H1 (cell line): Measurements from ENCODE around the gene UBR3. TPM values are rescaled to one million over a fixed set of nuclear protein-coding genes. Genes with fewer than 3 reads are reported as not detected.

Experiments
- CTCF ChIA-PET: fragments of 300-600 bp; sonication (Branson Sonifier 250); formaldehyde crosslinking; loops from one replicate; lab custom pipeline; 2021; ENCODE audit not compliant: partially characterized antibody; lab: Charles Lee
- POLR2A ChIA-PET: fragments of 300-600 bp; sonication (Branson Sonifier 250); formaldehyde crosslinking; loops from one replicate; lab custom pipeline; 2021; ENCODE audit warnings: inconsistent platforms; ENCODE audit not compliant: partially characterized antibody; lab: Charles Lee
- DNase-seq, 2 experiments: peaks; one replicate each; pipeline versions ENCODE4 v3.0.0 to v3.0.0-alpha.2; 2010 to 2022; ENCODE audit warnings: low spot score in 2 of 2, low read depth in 1 of 2, mixed read lengths in 1 of 2
- FAIRE-seq: peaks from 2 replicates; lab custom pipeline; 2011; peaks lifted over from hg19 to GRCh38; lab: Jason Lieb, UNC
- H2AFZ ChIP-seq: 2 replicates; pipeline ENCODE4 v1.8.1; 2012; ENCODE audit warnings: low read length, inconsistent platforms
- H2AK5ac ChIP-seq: 2 replicates; pipeline ENCODE4 v1.6.1; 2013; ENCODE audit warnings: low read depth, low read length
- H2BK120ac ChIP-seq: replicated peaks from 2 replicates; pipeline ENCODE3; 2013; ENCODE audit warnings: low read depth, low read length, inconsistent platforms
- H2BK12ac ChIP-seq: 2 replicates; pipeline ENCODE4 v1.6.1; 2013; ENCODE audit warnings: low read depth, low read length
- H2BK15ac ChIP-seq: 2 replicates; pipeline ENCODE4 v1.6.1; 2013; ENCODE audit warnings: low read length
- H2BK20ac ChIP-seq: 2 replicates; pipeline ENCODE4 v1.6.1; 2013; ENCODE audit warnings: low read length
- H2BK5ac ChIP-seq: 2 replicates; pipeline ENCODE4 v1.6.1; 2013; ENCODE audit warnings: low read depth, low read length
- H3K14ac ChIP-seq: 2 replicates; pipeline ENCODE4 v1.6.1; 2013; ENCODE audit warnings: inconsistent platforms; ENCODE audit not compliant: insufficient read length
- H3K18ac ChIP-seq: 2 replicates; pipeline ENCODE4 v1.6.1; 2013; ENCODE audit warnings: low read length; ENCODE audit errors: extremely low read depth
- H3K23ac ChIP-seq: 2 replicates; pipeline ENCODE4 v1.6.1; 2013; ENCODE audit warnings: inconsistent platforms; ENCODE audit not compliant: insufficient read length
- H3K23me2 ChIP-seq: 2 replicates; pipeline ENCODE4 v1.6.1; 2013; ENCODE audit warnings: low read depth, low read length
- H3K27ac ChIP-seq: 2 replicates; pipeline ENCODE4 v1.6.1; 2011; ENCODE audit warnings: low read depth, low read length, inconsistent platforms
- H3K27me3 ChIP-seq, 4 experiments: replicated peaks in 1 of 4; 1 replicate in 1 of 4; 2 replicates in 3 of 4; pipeline versions ENCODE4 v1.6.1 to v1.8.1; 2011 to 2013; ENCODE audit warnings: low read length in 3 of 4, mild to moderate bottlenecking in 3 of 4, inconsistent platforms in 2 of 4, mixed read lengths in 2 of 4, moderate library complexity in 1 of 4; ENCODE audit not compliant: control insufficient read depth in 3 of 4, insufficient read depth in 3 of 4; ENCODE audit errors: extremely low read depth in 1 of 4
- H3K36me3 ChIP-seq, 4 experiments: 2 replicates each; pipeline versions ENCODE4 v1.6.1 to v1.8.1; 2011 to 2013; ENCODE audit warnings: mild to moderate bottlenecking in 4 of 4, low read length in 3 of 4, moderate library complexity in 2 of 4, control low read depth in 1 of 4, inconsistent platforms in 1 of 4; ENCODE audit not compliant: insufficient read depth in 4 of 4, control insufficient read depth in 2 of 4
- H3K4ac ChIP-seq: replicated peaks from 2 replicates; pipeline ENCODE3; 2013; ENCODE audit warnings: low read length, low read depth, mixed read lengths, inconsistent platforms; ENCODE audit not compliant: insufficient read length
- H3K4me1 ChIP-seq, 4 experiments: replicated peaks in 1 of 4; 1 replicate in 1 of 4; 2 replicates in 3 of 4; pipeline versions ENCODE4 v1.6.1 to v1.8.1; 2011 to 2013; ENCODE audit warnings: low read length in 3 of 4, inconsistent platforms in 2 of 4, mixed read lengths in 1 of 4; ENCODE audit not compliant: insufficient read depth in 4 of 4, control insufficient read depth in 3 of 4
- H3K4me2 ChIP-seq, 2 experiments: 2 replicates each; pipeline versions ENCODE4 v1.6.1 to v1.8.1; 2011 to 2013; ENCODE audit warnings: low read depth in 2 of 2, low read length in 2 of 2, control low read depth in 1 of 2, inconsistent platforms in 1 of 2, mild to moderate bottlenecking in 1 of 2; ENCODE audit not compliant: insufficient read depth in 1 of 2
- H3K4me3 ChIP-seq, 4 experiments: fragments of 200-600, 300-600 bp in 1 of 4; sonication (generic), shearing (Covaris generic), sonication (Bioruptor Twin) in 1 of 4; 2 replicates each; pipeline versions ENCODE4 v1.5.1 to v1.8.1; 2011 to 2016; ENCODE audit warnings: low read length in 4 of 4, low read depth in 3 of 4, control low read depth in 2 of 4, inconsistent platforms in 2 of 4, mild to moderate bottlenecking in 2 of 4, mixed read lengths in 1 of 4, moderate library complexity in 1 of 4; ENCODE audit not compliant: insufficient read depth in 2 of 4; ENCODE audit errors: extremely low read depth in 1 of 4
- H3K56ac ChIP-seq: replicated peaks from 2 replicates; pipeline ENCODE3; 2013; ENCODE audit warnings: low read depth, mild to moderate bottlenecking, mixed read lengths, low read length, inconsistent platforms; ENCODE audit not compliant: insufficient read length
- H3K79me1 ChIP-seq: 2 replicates; pipeline ENCODE4 v1.6.1; 2013; ENCODE audit warnings: low read depth, low read length, control low read depth
- H3K79me2 ChIP-seq, 2 experiments: 2 replicates each; pipeline versions ENCODE4 v1.6.1 to v1.8.1; 2012 to 2013; ENCODE audit warnings: low read length in 2 of 2, mild to moderate bottlenecking in 2 of 2, inconsistent platforms in 1 of 2; ENCODE audit not compliant: insufficient read depth in 2 of 2, control insufficient read depth in 1 of 2
- H3K9ac ChIP-seq, 4 experiments: replicated peaks in 1 of 4; 1 replicate in 1 of 4; 2 replicates in 3 of 4; pipeline versions ENCODE4 v1.6.1 to v1.8.1; 2011 to 2013; ENCODE audit warnings: low read depth in 3 of 4, low read length in 3 of 4, control low read depth in 2 of 4, mild to moderate bottlenecking in 2 of 4, moderate library complexity in 2 of 4, inconsistent platforms in 1 of 4; ENCODE audit errors: extremely low read depth in 1 of 4
- H3K9me3 ChIP-seq, 2 experiments: 2 replicates each; pipeline versions ENCODE4 v1.6.1 to v1.8.1; 2012 to 2013; ENCODE audit warnings: mild to moderate bottlenecking in 2 of 2, moderate library complexity in 2 of 2, control low read depth in 1 of 2, inconsistent platforms in 1 of 2, low read depth in 1 of 2, low read length in 1 of 2, mixed read lengths in 1 of 2; ENCODE audit not compliant: insufficient read depth in 2 of 2
- H4K20me1 ChIP-seq, 2 experiments: replicated peaks in 1 of 2; 2 replicates each; pipeline versions ENCODE3 to v1.8.1; 2011 to 2013; ENCODE audit warnings: inconsistent platforms in 2 of 2, low read length in 2 of 2, mild to moderate bottlenecking in 1 of 2; ENCODE audit not compliant: insufficient read depth in 2 of 2, control insufficient read depth in 1 of 2
- H4K5ac ChIP-seq: 2 replicates; pipeline ENCODE4 v1.6.1; 2013; ENCODE audit warnings: low read length, low read depth, mixed read lengths, inconsistent platforms; ENCODE audit not compliant: insufficient read length
- H4K8ac ChIP-seq: 2 replicates; pipeline ENCODE4 v1.8.0; 2013; ENCODE audit warnings: mild to moderate bottlenecking, moderate library complexity, low read length, inconsistent platforms; ENCODE audit not compliant: insufficient read depth; ENCODE audit errors: extremely low read depth
- H4K91ac ChIP-seq: replicated peaks from 2 replicates; pipeline ENCODE3; 2013; ENCODE audit warnings: low read length, mixed read lengths, inconsistent platforms; ENCODE audit not compliant: insufficient read length
- E2F6 ChIP-seq: IDR thresholded peaks from 2 replicates; pipeline ENCODE4 v1.6.1; 2012; ENCODE audit warnings: inconsistent platforms
- GTF2F1 ChIP-seq: IDR thresholded peaks from 2 replicates; pipeline ENCODE4 v1.6.1; 2012; ENCODE audit warnings: low read depth, low read length, improper control_type of control experiment, borderline replicate concordance
- RBBP5 ChIP-seq: IDR thresholded peaks from 2 replicates; pipeline ENCODE4 v1.7.1; 2012; ENCODE audit warnings: low read depth, mild to moderate bottlenecking, inconsistent platforms, low read length, moderate library complexity, borderline replicate concordance
- SP4 ChIP-seq: IDR thresholded peaks from 2 replicates; pipeline ENCODE4 v1.6.1; 2012; ENCODE audit warnings: low read length, inconsistent platforms
- ZNF274 ChIP-seq: IDR thresholded peaks from 2 replicates; pipeline ENCODE4 v1.7.0; 2012; ENCODE audit warnings: low read length, borderline replicate concordance; ENCODE audit errors: extremely low read depth
- WGBS, 2 experiments: shearing (Covaris generic) in 1 of 2; methylation state at CpG; one replicate each; pipeline versions ENCODE4 v1.1.6 to v1.1.7; 2013 to 2015; ENCODE audit warnings: low lambda C conversion rate in 2 of 2, mixed read lengths in 2 of 2, inconsistent platforms in 1 of 2, low coverage in 1 of 2, missing lambda C conversion rate in 1 of 2; ENCODE audit not compliant: insufficient replicate concordance in 2 of 2, insufficient coverage in 1 of 2, insufficient read length in 1 of 2; ENCODE audit errors: extremely low coverage in 1 of 2, missing lambda C conversion rate in 1 of 2; 5-methylcytosine and 5-hydroxymethylcytosine counted together
- polyA plus RNA-seq, 7 experiments: library from polyadenylated mRNA; depleted of rRNA in 3 of 7; stranded (reverse) in 5 of 7; unstranded in 2 of 7; fragments of >200 nt in 5 of 7; fragments of 200-250 nt in 2 of 7; gene quantifications; 1 replicate in 5 of 7; 2 replicates in 1 of 7; 4 replicates in 1 of 7; pipeline versions ENCODE4 v1.2.1 to v1.2.3, GENCODE V29; 2011 to 2013; ENCODE audit warnings: missing spikeins in 2 of 7, mixed read lengths in 2 of 7
- total RNA-seq: library from RNA; stranded (reverse); fragmentation: NEBNext Ultra II Directional; extraction: Animal tissue kit (Norgen Biotek cat#: 25700); gene quantifications from 2 replicates; pipeline ENCODE4 v1.2.1, GENCODE V29; 2021

UBR3 gene
- total and polyA plus RNA-seq, 2 of the 8 experiments (the other 6 are each of a cell fraction or from before 2014, with no cell fraction given) = 3.7 to 17.7 TPM

DNA sequence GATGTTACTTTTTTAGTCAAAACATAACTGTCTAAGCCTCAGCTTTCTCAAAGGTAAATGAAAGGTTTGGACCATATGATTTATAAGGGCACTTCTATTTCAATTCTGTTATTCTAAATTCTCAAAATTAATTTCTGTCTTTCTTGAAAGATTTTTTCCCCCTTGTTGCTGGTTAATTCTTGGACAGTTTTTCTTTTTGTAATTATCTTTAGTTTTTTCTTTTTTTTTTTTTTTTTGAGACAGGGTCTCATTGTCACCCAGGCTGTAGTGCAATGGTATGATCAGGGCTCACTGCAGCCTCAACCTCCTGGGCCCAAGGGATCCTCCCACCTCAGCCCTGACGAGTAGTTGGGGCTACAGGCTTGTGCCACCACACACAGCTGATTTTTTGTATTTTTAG, 229.6 kb downstream of the UBR3 start:
- whole genome bisulfite sequencing, 2 experiments = 36% methylated on average over 1 of the region's 1 CpG; no CpG with 5 or more reads in 1 of the 2 experiments
- Histone ChIP-seq H4K91ac (no peak overlapping the region), H4K20me1 (no peaks in the 10 kb centered on the region), H3K4me1 (no peaks in the 10 kb centered on the region; a peak in 1 of 7 replicates), H3K4me2 (no peak overlapping the region), H3K9me3 (no peaks in the 10 kb centered on the region), H3K27me3 (no peaks in the 10 kb centered on the region), H4K5ac (no peak overlapping the region), H3K79me1 (no peaks in the 10 kb centered on the region), H2BK15ac (no peak overlapping the region), H2BK5ac (no peak overlapping the region), H2BK12ac (no peak overlapping the region), H3K36me3 (0 out of 8 replicates have a peak, but pooled peaks cover 0 to 2% (median 0%) of the 10 kb centered on the region in 4 experiments), H3K23me2 (no peaks in the 10 kb centered on the region), H4K8ac (no peak overlapping the region), H3K4ac (no peak overlapping the region), H3K23ac (no peak overlapping the region), H3K14ac (no peak overlapping the region), H3K18ac (no peak overlapping the region), H3K56ac (no peak overlapping the region), H2AFZ (no peak overlapping the region), H3K79me2 (no peaks in the 10 kb centered on the region), H2BK20ac (no peak overlapping the region), H3K4me3 (no peak overlapping the region), H3K9ac (no peak overlapping the region), H2BK120ac (no peak overlapping the region), H3K27ac (no peak overlapping the region), H2AK5ac (no peak overlapping the region)
- DNase-seq = no peak
- TF ChIP-seq GTF2F1 = no peak
- TF ChIP-seq E2F6 = no peak
- no peak for TF ChIP-seq RBBP5
- TF ChIP-seq SP4 = no peak
- no peak for TF ChIP-seq ZNF274
- FAIRE-seq = no peak
- ChIA-PET CTCF (interaction anchor here (0.8 kb wide), 1 partner anchor 50 kb away, joined by 3 read pairs; no protein-coding TSS in a partner anchor), POLR2A (no interaction called here)
